Measurements from ENCODE around the gene ANO10. TPM values are rescaled to one million over a fixed set of nuclear protein-coding genes. Genes with fewer than 3 reads are reported as not detected.
"Not testable (repeated sequence)": the region's sequence is repeated elsewhere in the genome, so short reads cannot be mapped to it uniquely, and the experiment has no call there.

The ANO10 gene
- total and polyA plus RNA-seq, 4 donors: 19.0 to 46.8 (median 32.0) TPM

DNA sequence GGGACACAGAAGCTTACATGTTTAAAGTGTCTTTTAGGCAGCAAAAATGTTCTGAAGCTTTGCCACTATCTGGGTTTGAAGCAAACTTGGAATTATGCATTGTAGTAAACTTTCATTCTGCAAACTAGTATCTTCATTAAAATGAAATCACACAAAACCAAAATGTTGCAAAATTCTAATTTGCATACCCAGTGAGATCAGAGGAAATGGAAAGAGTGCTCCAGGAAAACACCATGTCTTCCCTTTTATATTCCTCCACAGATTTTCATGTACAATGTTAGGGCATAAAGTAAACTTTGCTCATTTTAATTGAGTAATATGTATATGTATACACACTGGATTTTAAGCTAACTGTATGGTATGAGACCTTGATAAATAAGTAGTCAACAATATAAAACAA lies 23.9 kb downstream of the ANO10 start:
- ATAC-seq (ENCODE audit: low FRiP score) (no peak), DNase-seq (no peak)
- intact Hi-C loops (cut with DNase I): no loop called here
- no peak overlapping the region for H3K27ac ChIP-seq (ENCODE audit: low read depth in 1 of 2, low read length in 2 of 2)
- no peaks in the 10 kb centered on the region for H3K4me1 ChIP-seq (ENCODE audit: control insufficient read depth in 1 of 2, insufficient read depth in 2 of 2, low read length in 2 of 2)
- no peaks in the 10 kb centered on the region for H3K27me3 ChIP-seq (ENCODE audit: control insufficient read depth in 1 of 2, insufficient read depth in 2 of 2, low read length in 1 of 2)
- H3K36me3 ChIP-seq (ENCODE audit: control insufficient read depth in 1 of 2, insufficient read depth in 2 of 2, low read length in 1 of 2): no peaks in the 10 kb centered on the region
- no peaks in the 10 kb centered on the region for H3K9me3 ChIP-seq (ENCODE audit: control insufficient read depth, low read length)
- H3K4me3 ChIP-seq (ENCODE audit: low read length in 2 of 2): no peak overlapping the region

DNA sequence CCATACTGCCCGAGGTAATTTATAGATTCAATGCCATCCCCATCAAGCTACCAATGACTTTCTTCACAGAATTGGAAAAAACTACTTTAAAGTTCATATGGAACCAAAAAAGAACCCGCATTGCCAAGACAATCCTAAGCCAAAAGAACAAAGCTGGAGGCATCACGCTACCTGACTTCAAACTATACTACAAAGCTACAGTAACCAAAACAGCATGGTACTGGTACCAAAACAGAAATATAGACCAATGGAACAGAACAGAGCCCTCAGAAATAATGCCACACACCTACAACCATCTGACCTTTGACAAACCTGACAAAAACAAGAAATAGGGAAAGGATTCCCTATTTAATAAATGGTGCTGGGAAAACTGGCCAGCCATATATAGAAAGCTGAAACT lies 25.6 kb downstream of the ANO10 start:
- ATAC-seq (ENCODE audit: low FRiP score); H3K27me3 ChIP-seq (ENCODE audit: control insufficient read depth in 1 of 2, insufficient read depth in 2 of 2, low read length in 1 of 2); DNase-seq; intact Hi-C loops (cut with DNase I); H3K9me3 ChIP-seq (ENCODE audit: control insufficient read depth, low read length); H3K4me1 ChIP-seq (ENCODE audit: control insufficient read depth in 1 of 2, insufficient read depth in 2 of 2, low read length in 2 of 2); H3K27ac ChIP-seq (ENCODE audit: low read depth in 1 of 2, low read length in 2 of 2); H3K36me3 ChIP-seq (ENCODE audit: control insufficient read depth in 1 of 2, insufficient read depth in 2 of 2, low read length in 1 of 2); H3K4me3 ChIP-seq (ENCODE audit: low read length in 2 of 2): not testable (repeated sequence)
- 94% methylated on average over 3 of the region's 3 CpGs; no CpG with 5 or more reads in 1 of the 2 donors for WGBS, 2 donors

DNA sequence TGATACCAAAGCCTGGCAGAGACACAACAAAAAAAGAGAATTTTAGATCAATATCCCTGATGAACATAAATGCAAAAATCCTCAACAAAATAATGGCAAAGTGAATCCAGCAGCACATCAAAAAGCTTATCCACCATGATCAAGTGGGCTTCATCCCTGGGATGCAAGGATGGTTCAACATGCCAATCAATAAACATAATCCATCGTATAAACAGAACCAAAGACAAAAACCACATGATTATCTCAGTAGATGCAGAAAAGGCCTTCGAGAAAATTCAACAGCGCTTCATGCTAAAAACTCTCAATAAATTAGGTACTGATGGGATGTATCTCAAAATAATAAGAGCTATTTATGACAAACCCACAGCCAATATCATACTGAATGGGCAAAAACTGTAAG lies 26.5 kb downstream of the ANO10 start:
- H3K36me3 ChIP-seq (ENCODE audit: control insufficient read depth in 1 of 2, insufficient read depth in 2 of 2, low read length in 1 of 2); H3K4me1 ChIP-seq (ENCODE audit: control insufficient read depth in 1 of 2, insufficient read depth in 2 of 2, low read length in 2 of 2); intact Hi-C loops (cut with DNase I); H3K9me3 ChIP-seq (ENCODE audit: control insufficient read depth, low read length); H3K4me3 ChIP-seq (ENCODE audit: low read length in 2 of 2); ATAC-seq (ENCODE audit: low FRiP score); DNase-seq; H3K27ac ChIP-seq (ENCODE audit: low read depth in 1 of 2, low read length in 2 of 2); H3K27me3 ChIP-seq (ENCODE audit: control insufficient read depth in 1 of 2, insufficient read depth in 2 of 2, low read length in 1 of 2): not testable (repeated sequence)
- WGBS, 2 donors: 99 to 100% methylated on average over 3 of the region's 3 CpGs

DNA sequence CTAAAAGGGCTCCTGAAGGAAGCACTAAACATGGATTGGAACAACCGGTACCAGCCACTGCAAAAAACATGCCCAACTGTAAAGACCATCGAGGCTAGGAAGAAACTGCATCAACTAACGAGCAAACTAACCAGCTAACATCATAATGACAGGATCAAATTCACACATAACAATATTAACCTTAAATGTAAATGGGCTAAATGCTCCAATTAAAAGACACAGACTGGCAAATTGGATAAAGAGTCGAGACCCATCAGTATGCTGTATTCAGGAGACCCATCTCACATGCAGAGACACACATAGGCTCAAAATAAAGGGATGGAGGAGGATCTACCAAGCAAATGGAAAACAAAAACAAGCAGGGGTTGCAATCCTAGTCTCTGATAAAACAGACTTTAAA lies 28.2 kb downstream of the ANO10 start:
- ATAC-seq (ENCODE audit: low FRiP score); intact Hi-C loops (cut with DNase I); H3K36me3 ChIP-seq (ENCODE audit: control insufficient read depth in 1 of 2, insufficient read depth in 2 of 2, low read length in 1 of 2); H3K4me3 ChIP-seq (ENCODE audit: low read length in 2 of 2); DNase-seq; H3K27me3 ChIP-seq (ENCODE audit: control insufficient read depth in 1 of 2, insufficient read depth in 2 of 2, low read length in 1 of 2); H3K27ac ChIP-seq (ENCODE audit: low read depth in 1 of 2, low read length in 2 of 2); H3K9me3 ChIP-seq (ENCODE audit: control insufficient read depth, low read length); H3K4me1 ChIP-seq (ENCODE audit: control insufficient read depth in 1 of 2, insufficient read depth in 2 of 2, low read length in 2 of 2): not testable (repeated sequence)
- WGBS, 2 donors: 94 to 97% methylated on average over 4 of the region's 4 CpGs

DNA sequence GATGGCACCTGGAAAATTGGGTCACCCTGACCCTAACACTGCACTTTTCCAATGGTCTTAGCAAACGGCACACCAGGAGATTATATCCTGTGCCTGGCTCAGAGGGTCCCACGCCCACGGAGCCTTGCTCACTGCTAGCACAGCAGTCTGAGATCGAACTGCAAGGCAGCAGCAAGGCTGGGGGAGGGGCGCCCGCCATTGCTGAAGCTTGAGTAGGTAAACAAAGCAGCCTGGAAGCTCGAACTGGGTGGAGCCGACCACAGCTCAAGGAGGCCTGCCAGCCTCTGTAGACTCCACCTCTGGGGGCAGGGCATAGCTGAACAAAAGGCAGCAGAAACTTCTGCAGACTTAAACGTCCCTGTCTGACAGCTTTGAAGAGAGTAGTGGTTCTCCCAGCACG lies 29.9 kb downstream of the ANO10 start:
- H3K27ac ChIP-seq (ENCODE audit: low read depth in 1 of 2, low read length in 2 of 2); intact Hi-C loops (cut with DNase I); H3K27me3 ChIP-seq (ENCODE audit: control insufficient read depth in 1 of 2, insufficient read depth in 2 of 2, low read length in 1 of 2); H3K9me3 ChIP-seq (ENCODE audit: control insufficient read depth, low read length); DNase-seq; H3K36me3 ChIP-seq (ENCODE audit: control insufficient read depth in 1 of 2, insufficient read depth in 2 of 2, low read length in 1 of 2); ATAC-seq (ENCODE audit: low FRiP score); H3K4me1 ChIP-seq (ENCODE audit: control insufficient read depth in 1 of 2, insufficient read depth in 2 of 2, low read length in 2 of 2); H3K4me3 ChIP-seq (ENCODE audit: low read length in 2 of 2): not testable (repeated sequence)
- 91 to 92% methylated on average over 10 of the region's 10 CpGs for WGBS, 2 donors

DNA sequence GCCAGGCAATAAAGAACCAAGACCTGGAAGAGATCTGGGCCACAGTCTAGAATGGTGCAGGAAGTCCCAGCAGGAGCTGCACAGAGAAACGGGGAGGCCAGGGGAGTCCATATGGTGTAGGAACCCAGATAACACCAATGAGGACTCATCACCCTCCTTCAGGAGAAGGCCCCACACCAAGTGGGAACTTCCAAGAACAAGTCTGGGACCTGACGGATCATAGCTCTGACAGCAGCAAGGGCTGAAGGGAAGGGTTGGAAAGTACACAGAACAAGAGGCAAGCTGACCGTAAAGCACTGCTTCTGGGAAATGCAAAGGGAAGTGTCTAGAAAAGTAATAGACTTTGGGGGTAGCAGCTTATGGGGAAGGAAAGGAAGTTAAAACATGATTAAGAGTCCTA lies 34.5 kb downstream of the ANO10 start:
- DNase-seq: no peak
- Histone ChIP-seq H3K9me3 (ENCODE audit: control insufficient read depth, low read length) (peaks cover 2% of the 10 kb centered on the region), H3K4me1 (ENCODE audit: control insufficient read depth in 1 of 2, insufficient read depth in 2 of 2, low read length in 2 of 2) (peaks cover 0 to 3% of the 10 kb centered on the region in 2 donors), H3K27ac (ENCODE audit: low read depth in 1 of 2, low read length in 2 of 2) (no peak overlapping the region), H3K27me3 (ENCODE audit: control insufficient read depth in 1 of 2, insufficient read depth in 2 of 2, low read length in 1 of 2) (no peaks in the 10 kb centered on the region), H3K36me3 (ENCODE audit: control insufficient read depth in 1 of 2, insufficient read depth in 2 of 2, low read length in 1 of 2) (no peaks in the 10 kb centered on the region), H3K4me3 (ENCODE audit: low read length in 2 of 2) (no peak overlapping the region)
- ATAC-seq (ENCODE audit: low FRiP score): no peak
- intact Hi-C loops (cut with DNase I): no loop called here
- WGBS, 2 donors: 89 to 92% methylated on average over 3 of the region's 3 CpGs

DNA sequence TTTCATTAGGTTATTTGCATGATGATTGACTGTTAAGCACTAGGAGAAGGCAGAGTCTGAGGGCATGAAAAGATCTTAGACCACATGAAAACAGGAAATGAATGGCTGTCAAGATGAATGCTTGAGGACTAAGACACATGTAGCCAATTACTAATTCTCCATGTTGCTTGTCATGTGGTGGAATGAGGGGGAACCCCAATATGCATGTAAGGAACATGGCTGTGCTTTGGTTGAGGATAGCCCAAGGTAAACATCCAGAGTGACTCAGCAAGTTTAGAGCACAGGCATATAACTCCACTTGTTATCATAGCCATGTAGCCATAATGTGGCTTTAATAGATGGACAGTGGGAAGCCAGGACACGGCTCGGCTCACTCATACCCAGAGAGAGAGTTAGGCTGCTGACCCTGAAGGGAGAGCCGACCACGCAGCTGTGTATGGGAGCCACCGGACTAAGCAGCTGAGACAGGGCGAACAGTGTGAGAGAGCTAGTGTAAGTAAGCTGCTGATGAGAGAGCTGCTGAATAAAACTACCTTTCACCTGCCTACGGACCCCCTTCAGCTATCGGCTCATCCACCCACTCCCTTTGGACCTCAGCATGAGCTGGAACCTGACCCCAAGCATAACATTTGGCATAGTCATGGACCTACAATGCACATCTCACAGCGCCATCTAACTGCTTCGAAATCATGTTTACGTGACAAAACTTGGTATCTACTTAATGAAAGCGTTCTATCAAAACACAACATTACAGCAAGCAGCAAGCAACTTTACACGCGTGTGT lies 37.6 kb downstream of the ANO10 start:
- ATAC-seq (ENCODE audit: low FRiP score) (no peak), DNase-seq (no peak)
- Histone ChIP-seq H3K36me3 (ENCODE audit: control insufficient read depth in 1 of 2, insufficient read depth in 2 of 2, low read length in 1 of 2) (peaks cover 0 to 2% of the 10 kb centered on the region in 2 donors), H3K27ac (ENCODE audit: low read depth in 1 of 2, low read length in 2 of 2) (no peak overlapping the region), H3K4me1 (ENCODE audit: control insufficient read depth in 1 of 2, insufficient read depth in 2 of 2, low read length in 2 of 2) (peaks cover 0 to 3% of the 10 kb centered on the region in 2 donors), H3K4me3 (ENCODE audit: low read length in 2 of 2) (no peak overlapping the region), H3K27me3 (ENCODE audit: control insufficient read depth in 1 of 2, insufficient read depth in 2 of 2, low read length in 1 of 2) (no peaks in the 10 kb centered on the region), H3K9me3 (ENCODE audit: control insufficient read depth, low read length) (no peaks in the 10 kb centered on the region)
- WGBS, 2 donors: 95% methylated on average over 14 of the region's 14 CpGs
- intact Hi-C loops (cut with DNase I): loop anchor here (5.0 kb wide), 2 partner anchors 38 to 108 kb away; partner anchors contain the start of genes ABHD5 (in 1 of the 2) and ANO10 (in 1 of the 2)

DNA sequence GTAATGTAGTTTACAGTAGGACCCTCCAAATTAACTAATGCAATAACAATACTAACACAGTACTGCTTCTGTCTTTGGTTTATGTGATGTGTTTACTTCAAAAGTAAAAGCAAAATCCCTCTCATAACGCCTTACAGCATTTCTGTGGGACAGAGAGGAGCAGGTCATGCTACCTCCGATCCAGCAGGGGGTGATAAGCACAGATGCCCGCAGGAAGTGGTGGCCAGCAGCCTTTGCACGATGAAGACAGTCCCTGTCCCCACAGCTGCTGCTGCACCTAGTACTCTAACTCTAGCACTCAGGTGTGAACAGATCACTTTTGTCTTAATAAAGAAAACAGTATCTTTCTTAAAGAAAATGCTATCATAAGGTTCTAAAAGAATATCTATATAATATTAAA lies 38.3 kb downstream of the ANO10 start:
- Histone ChIP-seq H3K9me3 (ENCODE audit: control insufficient read depth, low read length) (no peaks in the 10 kb centered on the region), H3K4me3 (ENCODE audit: low read length in 2 of 2) (no peak overlapping the region), H3K27ac (ENCODE audit: low read depth in 1 of 2, low read length in 2 of 2) (peak overlapping the region; percentile 11 to 74), H3K27me3 (ENCODE audit: control insufficient read depth in 1 of 2, insufficient read depth in 2 of 2, low read length in 1 of 2) (no peaks in the 10 kb centered on the region), H3K36me3 (ENCODE audit: control insufficient read depth in 1 of 2, insufficient read depth in 2 of 2, low read length in 1 of 2) (peaks cover 0 to 2% of the 10 kb centered on the region in 2 donors), H3K4me1 (ENCODE audit: control insufficient read depth in 1 of 2, insufficient read depth in 2 of 2, low read length in 2 of 2) (peaks cover 0 to 3% of the 10 kb centered on the region in 2 donors)
- no peak for ATAC-seq (ENCODE audit: low FRiP score)
- WGBS, 2 donors: 87 to 89% methylated on average over 4 of the region's 4 CpGs
- DNase-seq: no peak
- intact Hi-C loops (cut with DNase I): loop anchor here (5.0 kb wide), 2 partner anchors 39 to 109 kb away; partner anchors contain the start of genes ABHD5 (in 1 of the 2) and ANO10 (in 1 of the 2)

DNA sequence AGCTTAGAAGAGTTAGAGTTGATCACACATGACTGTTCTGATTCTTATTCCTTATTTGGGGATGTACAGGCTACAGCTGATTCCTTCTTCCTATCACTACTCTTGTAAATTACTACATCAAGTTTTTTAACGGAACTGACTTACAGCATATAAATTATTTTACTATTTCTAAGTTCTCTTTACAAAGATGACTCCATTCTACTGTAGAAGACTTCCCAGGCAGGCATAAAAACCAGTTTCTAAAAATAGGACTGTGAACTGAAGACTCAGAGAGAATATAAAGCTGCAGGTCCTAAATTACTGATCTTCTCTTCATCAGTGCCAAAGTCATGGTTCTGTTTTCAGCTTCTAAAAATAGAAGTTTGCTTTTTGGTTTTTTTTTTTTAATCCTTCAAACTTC lies 38.9 kb downstream of the ANO10 start:
- WGBS, 2 donors: 6 to 11% methylated on average over 1 of the region's 1 CpG
- H3K27ac ChIP-seq (ENCODE audit: low read depth in 1 of 2, low read length in 2 of 2): peak overlapping the region in 1 of 2 donors; percentile 11
- intact Hi-C loops (cut with DNase I): loop anchor here (5.0 kb wide), 2 partner anchors 39 to 109 kb away; partner anchors contain the start of genes ABHD5 (in 1 of the 2) and ANO10 (in 1 of the 2)
- H3K9me3 ChIP-seq (ENCODE audit: control insufficient read depth, low read length): no peaks in the 10 kb centered on the region
- no peaks in the 10 kb centered on the region for H3K27me3 ChIP-seq (ENCODE audit: control insufficient read depth in 1 of 2, insufficient read depth in 2 of 2, low read length in 1 of 2)
- no peak for ATAC-seq (ENCODE audit: low FRiP score)
- H3K36me3 ChIP-seq (ENCODE audit: control insufficient read depth in 1 of 2, insufficient read depth in 2 of 2, low read length in 1 of 2): peaks cover 0 to 2% of the 10 kb centered on the region in 2 donors
- no peak overlapping the region for H3K4me3 ChIP-seq (ENCODE audit: low read length in 2 of 2)
- DNase-seq: no peak
- peaks cover 0 to 3% of the 10 kb centered on the region in 2 donors for H3K4me1 ChIP-seq (ENCODE audit: control insufficient read depth in 1 of 2, insufficient read depth in 2 of 2, low read length in 2 of 2)

All from aorta (tissue), 5 donors.